H1 (cell line): ENCODE measurements around the gene CNIH4. TPM values are rescaled to one million over a fixed set of nuclear protein-coding genes. Genes with fewer than 3 reads are reported as not detected.

ENCODE experiments used
- CTCF ChIA-PET: fragments of 300-600 bp; sonication (Branson Sonifier 250); formaldehyde crosslinking; loops from one replicate; lab custom pipeline; 2021; ENCODE audit not compliant: partially characterized antibody; lab: Charles Lee
- POLR2A ChIA-PET: fragments of 300-600 bp; sonication (Branson Sonifier 250); formaldehyde crosslinking; loops from one replicate; lab custom pipeline; 2021; ENCODE audit warnings: inconsistent platforms; ENCODE audit not compliant: partially characterized antibody; lab: Charles Lee
- DNase-seq, 2 experiments: peaks; one replicate each; pipeline versions ENCODE4 v3.0.0 to v3.0.0-alpha.2; 2010 to 2022; ENCODE audit warnings: low spot score in 2 of 2, low read depth in 1 of 2, mixed read lengths in 1 of 2
- FAIRE-seq: peaks from 2 replicates; lab custom pipeline; 2011; peaks lifted over from hg19 to GRCh38; lab: Jason Lieb, UNC
- H2AFZ ChIP-seq: 2 replicates; pipeline ENCODE4 v1.8.1; 2012; ENCODE audit warnings: low read length, inconsistent platforms
- H2AK5ac ChIP-seq: 2 replicates; pipeline ENCODE4 v1.6.1; 2013; ENCODE audit warnings: low read depth, low read length
- H2BK120ac ChIP-seq: replicated peaks from 2 replicates; pipeline ENCODE3; 2013; ENCODE audit warnings: low read depth, low read length, inconsistent platforms
- H2BK12ac ChIP-seq: 2 replicates; pipeline ENCODE4 v1.6.1; 2013; ENCODE audit warnings: low read depth, low read length
- H2BK15ac ChIP-seq: 2 replicates; pipeline ENCODE4 v1.6.1; 2013; ENCODE audit warnings: low read length
- H2BK20ac ChIP-seq: 2 replicates; pipeline ENCODE4 v1.6.1; 2013; ENCODE audit warnings: low read length
- H2BK5ac ChIP-seq: 2 replicates; pipeline ENCODE4 v1.6.1; 2013; ENCODE audit warnings: low read depth, low read length
- H3K14ac ChIP-seq: 2 replicates; pipeline ENCODE4 v1.6.1; 2013; ENCODE audit warnings: inconsistent platforms; ENCODE audit not compliant: insufficient read length
- H3K18ac ChIP-seq: 2 replicates; pipeline ENCODE4 v1.6.1; 2013; ENCODE audit warnings: low read length; ENCODE audit errors: extremely low read depth
- H3K23ac ChIP-seq: 2 replicates; pipeline ENCODE4 v1.6.1; 2013; ENCODE audit warnings: inconsistent platforms; ENCODE audit not compliant: insufficient read length
- H3K23me2 ChIP-seq: 2 replicates; pipeline ENCODE4 v1.6.1; 2013; ENCODE audit warnings: low read depth, low read length
- H3K27ac ChIP-seq: 2 replicates; pipeline ENCODE4 v1.6.1; 2011; ENCODE audit warnings: low read depth, low read length, inconsistent platforms
- H3K27me3 ChIP-seq, 4 experiments: replicated peaks in 1 of 4; 1 replicate in 1 of 4; 2 replicates in 3 of 4; pipeline versions ENCODE4 v1.6.1 to v1.8.1; 2011 to 2013; ENCODE audit warnings: low read length in 3 of 4, mild to moderate bottlenecking in 3 of 4, inconsistent platforms in 2 of 4, mixed read lengths in 2 of 4, moderate library complexity in 1 of 4; ENCODE audit not compliant: control insufficient read depth in 3 of 4, insufficient read depth in 3 of 4; ENCODE audit errors: extremely low read depth in 1 of 4
- H3K36me3 ChIP-seq, 4 experiments: 2 replicates each; pipeline versions ENCODE4 v1.6.1 to v1.8.1; 2011 to 2013; ENCODE audit warnings: mild to moderate bottlenecking in 4 of 4, low read length in 3 of 4, moderate library complexity in 2 of 4, control low read depth in 1 of 4, inconsistent platforms in 1 of 4; ENCODE audit not compliant: insufficient read depth in 4 of 4, control insufficient read depth in 2 of 4
- H3K4ac ChIP-seq: replicated peaks from 2 replicates; pipeline ENCODE3; 2013; ENCODE audit warnings: low read length, low read depth, mixed read lengths, inconsistent platforms; ENCODE audit not compliant: insufficient read length
- H3K4me1 ChIP-seq, 4 experiments: replicated peaks in 1 of 4; 1 replicate in 1 of 4; 2 replicates in 3 of 4; pipeline versions ENCODE4 v1.6.1 to v1.8.1; 2011 to 2013; ENCODE audit warnings: low read length in 3 of 4, inconsistent platforms in 2 of 4, mixed read lengths in 1 of 4; ENCODE audit not compliant: insufficient read depth in 4 of 4, control insufficient read depth in 3 of 4
- H3K4me2 ChIP-seq, 2 experiments: 2 replicates each; pipeline versions ENCODE4 v1.6.1 to v1.8.1; 2011 to 2013; ENCODE audit warnings: low read depth in 2 of 2, low read length in 2 of 2, control low read depth in 1 of 2, inconsistent platforms in 1 of 2, mild to moderate bottlenecking in 1 of 2; ENCODE audit not compliant: insufficient read depth in 1 of 2
- H3K4me3 ChIP-seq, 4 experiments: fragments of 200-600, 300-600 bp in 1 of 4; sonication (generic), shearing (Covaris generic), sonication (Bioruptor Twin) in 1 of 4; 2 replicates each; pipeline versions ENCODE4 v1.5.1 to v1.8.1; 2011 to 2016; ENCODE audit warnings: low read length in 4 of 4, low read depth in 3 of 4, control low read depth in 2 of 4, inconsistent platforms in 2 of 4, mild to moderate bottlenecking in 2 of 4, mixed read lengths in 1 of 4, moderate library complexity in 1 of 4; ENCODE audit not compliant: insufficient read depth in 2 of 4; ENCODE audit errors: extremely low read depth in 1 of 4
- H3K56ac ChIP-seq: replicated peaks from 2 replicates; pipeline ENCODE3; 2013; ENCODE audit warnings: low read depth, mild to moderate bottlenecking, mixed read lengths, low read length, inconsistent platforms; ENCODE audit not compliant: insufficient read length
- H3K79me1 ChIP-seq: 2 replicates; pipeline ENCODE4 v1.6.1; 2013; ENCODE audit warnings: low read depth, low read length, control low read depth
- H3K79me2 ChIP-seq, 2 experiments: 2 replicates each; pipeline versions ENCODE4 v1.6.1 to v1.8.1; 2012 to 2013; ENCODE audit warnings: low read length in 2 of 2, mild to moderate bottlenecking in 2 of 2, inconsistent platforms in 1 of 2; ENCODE audit not compliant: insufficient read depth in 2 of 2, control insufficient read depth in 1 of 2
- H3K9ac ChIP-seq, 4 experiments: replicated peaks in 1 of 4; 1 replicate in 1 of 4; 2 replicates in 3 of 4; pipeline versions ENCODE4 v1.6.1 to v1.8.1; 2011 to 2013; ENCODE audit warnings: low read depth in 3 of 4, low read length in 3 of 4, control low read depth in 2 of 4, mild to moderate bottlenecking in 2 of 4, moderate library complexity in 2 of 4, inconsistent platforms in 1 of 4; ENCODE audit errors: extremely low read depth in 1 of 4
- H3K9me3 ChIP-seq, 2 experiments: 2 replicates each; pipeline versions ENCODE4 v1.6.1 to v1.8.1; 2012 to 2013; ENCODE audit warnings: mild to moderate bottlenecking in 2 of 2, moderate library complexity in 2 of 2, control low read depth in 1 of 2, inconsistent platforms in 1 of 2, low read depth in 1 of 2, low read length in 1 of 2, mixed read lengths in 1 of 2; ENCODE audit not compliant: insufficient read depth in 2 of 2
- H4K20me1 ChIP-seq, 2 experiments: replicated peaks in 1 of 2; 2 replicates each; pipeline versions ENCODE3 to v1.8.1; 2011 to 2013; ENCODE audit warnings: inconsistent platforms in 2 of 2, low read length in 2 of 2, mild to moderate bottlenecking in 1 of 2; ENCODE audit not compliant: insufficient read depth in 2 of 2, control insufficient read depth in 1 of 2
- H4K5ac ChIP-seq: 2 replicates; pipeline ENCODE4 v1.6.1; 2013; ENCODE audit warnings: low read length, low read depth, mixed read lengths, inconsistent platforms; ENCODE audit not compliant: insufficient read length
- H4K8ac ChIP-seq: 2 replicates; pipeline ENCODE4 v1.8.0; 2013; ENCODE audit warnings: mild to moderate bottlenecking, moderate library complexity, low read length, inconsistent platforms; ENCODE audit not compliant: insufficient read depth; ENCODE audit errors: extremely low read depth
- H4K91ac ChIP-seq: replicated peaks from 2 replicates; pipeline ENCODE3; 2013; ENCODE audit warnings: low read length, mixed read lengths, inconsistent platforms; ENCODE audit not compliant: insufficient read length
- CTBP2 ChIP-seq: IDR thresholded peaks from 2 replicates; pipeline ENCODE4 v1.7.0; 2011; ENCODE audit warnings: borderline replicate concordance, mild to moderate bottlenecking, moderate library complexity, mixed read lengths, low read length; ENCODE audit not compliant: insufficient read depth, insufficient read length
- CTCF ChIP-seq, 3 experiments: IDR thresholded peaks; 1 replicate in 2 of 3; 2 replicates in 1 of 3; pipeline versions ENCODE4 v1.5.1 to v1.6.1; 2011; ENCODE audit warnings: low read length in 3 of 3, mild to moderate bottlenecking in 3 of 3, inconsistent platforms in 2 of 3, low read depth in 1 of 3, moderate library complexity in 1 of 3; ENCODE audit not compliant: insufficient read depth in 1 of 3; ENCODE audit errors: control extremely low read depth in 1 of 3
- GTF2F1 ChIP-seq: IDR thresholded peaks from 2 replicates; pipeline ENCODE4 v1.6.1; 2012; ENCODE audit warnings: low read depth, low read length, improper control_type of control experiment, borderline replicate concordance
- SUZ12 ChIP-seq: fragments of 200-600 bp; sonication (generic); IDR thresholded peaks from 2 replicates; pipeline ENCODE4 v1.6.1; 2012; ENCODE audit warnings: mild to moderate bottlenecking, inconsistent platforms, low read length, moderate library complexity, mixed read lengths
- WGBS, 2 experiments: shearing (Covaris generic) in 1 of 2; methylation state at CpG; one replicate each; pipeline versions ENCODE4 v1.1.6 to v1.1.7; 2013 to 2015; ENCODE audit warnings: low lambda C conversion rate in 2 of 2, mixed read lengths in 2 of 2, inconsistent platforms in 1 of 2, low coverage in 1 of 2, missing lambda C conversion rate in 1 of 2; ENCODE audit not compliant: insufficient replicate concordance in 2 of 2, insufficient coverage in 1 of 2, insufficient read length in 1 of 2; ENCODE audit errors: extremely low coverage in 1 of 2, missing lambda C conversion rate in 1 of 2; 5-methylcytosine and 5-hydroxymethylcytosine counted together
- polyA plus RNA-seq, 7 experiments: library from polyadenylated mRNA; depleted of rRNA in 3 of 7; stranded (reverse) in 5 of 7; unstranded in 2 of 7; fragments of >200 nt in 5 of 7; fragments of 200-250 nt in 2 of 7; gene quantifications; 1 replicate in 5 of 7; 2 replicates in 1 of 7; 4 replicates in 1 of 7; pipeline versions ENCODE4 v1.2.1 to v1.2.3, GENCODE V29; 2011 to 2013; ENCODE audit warnings: missing spikeins in 2 of 7, mixed read lengths in 2 of 7
- total RNA-seq: library from RNA; stranded (reverse); fragmentation: NEBNext Ultra II Directional; extraction: Animal tissue kit (Norgen Biotek cat#: 25700); gene quantifications from 2 replicates; pipeline ENCODE4 v1.2.1, GENCODE V29; 2021

CNIH4 gene
- total and polyA plus RNA-seq, 2 of the 8 experiments (the other 6 are each of a cell fraction or from before 2014, with no cell fraction given) = 76.2 to 151 TPM

DNA sequence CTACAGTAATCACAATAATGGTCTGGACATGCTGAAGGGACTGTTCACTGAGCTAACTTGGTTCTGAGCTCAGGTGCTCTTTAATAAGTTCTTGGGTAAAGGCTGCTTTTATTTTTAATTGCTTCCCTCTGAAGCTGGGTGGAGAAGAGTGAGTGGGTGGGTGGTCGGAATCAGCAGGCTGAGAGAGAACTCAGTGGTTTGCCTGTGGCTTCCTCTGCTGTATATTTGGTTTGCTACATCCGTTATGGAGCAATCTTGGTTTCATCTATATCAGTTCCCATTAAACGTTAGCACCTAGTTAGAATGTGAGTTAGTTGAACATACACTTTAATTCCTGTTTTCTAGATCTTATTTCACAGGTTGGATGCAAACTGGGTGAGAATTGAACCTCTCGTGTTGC is 23.3 kb downstream of the CNIH4 start:
- Histone ChIP-seq H3K4me2 (no peak overlapping the region), H2BK120ac (no peak overlapping the region), H3K56ac (no peak overlapping the region)
- TF ChIP-seq GTF2F1 (no peak), SUZ12 (no peak), CTCF (IDR thresholded peaks at IDR 0.05; ENCODE audit: control extremely low read depth in 1 of 3, insufficient read depth in 1 of 3, low read depth in 1 of 3, low read length in 3 of 3) (no peak), CTBP2 (no peak)
- TF ChIP-seq, all 59 proteins: peak for 0
- ChIA-PET CTCF (interaction anchor here (0.9 kb wide), 1 partner anchor 10 kb away, joined by 4 read pairs; no protein-coding TSS in a partner anchor), POLR2A (interaction anchor here (0.8 to 1.1 kb wide), 3 partner anchors 15 to 52 kb away, joined by 3 read pairs; no protein-coding TSS in a partner anchor)
- H3K27me3 ChIP-seq = no peaks in the 10 kb centered on the region
- H3K23me2 ChIP-seq = no peaks in the 10 kb centered on the region
- H2AFZ ChIP-seq = no peak overlapping the region
- H2BK15ac ChIP-seq = no peak overlapping the region
- no peaks in the 10 kb centered on the region for H3K9me3 ChIP-seq
- H4K91ac ChIP-seq = no peak overlapping the region
- no peak overlapping the region for H2BK20ac ChIP-seq
- H3K14ac ChIP-seq = no peak overlapping the region
- H3K36me3 ChIP-seq = peaks cover 13 to 50% (median 27%) of the 10 kb centered on the region in 4 experiments
- no peak overlapping the region for H4K5ac ChIP-seq
- H3K23ac ChIP-seq = no peak overlapping the region
- H3K4me1 ChIP-seq = no peaks in the 10 kb centered on the region
- no peak overlapping the region for H4K8ac ChIP-seq
- FAIRE-seq (no peak), DNase-seq (no peak)
- no peak overlapping the region for H2BK5ac ChIP-seq
- H4K20me1 ChIP-seq = no peaks in the 10 kb centered on the region
- H3K4me3 ChIP-seq = no peak overlapping the region
- 88% methylated on average over 4 of the region's 4 CpGs; no CpG with 5 or more reads in 1 of the 2 experiments for WGBS, 2 experiments
- no peaks in the 10 kb centered on the region for H3K79me1 ChIP-seq
- H3K4ac ChIP-seq = no peak overlapping the region
- no peak overlapping the region for H2BK12ac ChIP-seq
- H3K79me2 ChIP-seq = no peaks in the 10 kb centered on the region
- H3K27ac ChIP-seq = no peak overlapping the region
- H3K9ac ChIP-seq = no peak overlapping the region
- H2AK5ac ChIP-seq = no peak overlapping the region
- no peak overlapping the region for H3K18ac ChIP-seq
